ENCODE measurements around the gene ZBP1.

GRCh38 chr20:57566803-57567459 lies 53.3 kb downstream of the ZBP1 start:
- TF ChIP-seq CTCF (IDR thresholded peaks at IDR 0.05; ENCODE audit: low read length) (no peak), EZH2phosphoT487 (IDR thresholded peaks at IDR 0.05; ENCODE audit: low read length) (no peak)
